K562 (cell line): Measurements from ENCODE around the gene HECW1. TPM values are rescaled to one million over a fixed set of nuclear protein-coding genes. Genes with fewer than 3 reads are reported as not detected.

Experiments used
- ADNP ChIP-seq: fragments of 200-800 bp; sonication (Bioruptor generic); IDR thresholded peaks from 2 replicates; pipeline ENCODE4 v1.6.1; 2016; ENCODE audit warnings: missing genetic modification characterization, missing compliant biosample characterization
- CAMTA2 ChIP-seq: fragments of 250-450 bp; sonication (Bioruptor Pico); conservative IDR thresholded peaks from 2 replicates; pipeline ENCODE4 v1.5.1; 2022
- CHD7 ChIP-seq: fragments of 200-600 bp; sonication (generic); IDR thresholded peaks from one replicate; pipeline ENCODE4 v1.6.1; 2012; ENCODE audit warnings: mild to moderate bottlenecking, low read depth, low read length, inconsistent platforms
- KLF1 ChIP-seq: fragments of 450-650 bp; IDR thresholded peaks from 2 replicates; pipeline ENCODE4 v1.6.1; 2016; ENCODE audit warnings: missing genetic modification characterization, missing compliant biosample characterization
- KLF13 ChIP-seq: fragments of 450-650 bp; IDR thresholded peaks from 2 replicates; pipeline ENCODE4 v1.6.1; 2016; ENCODE audit warnings: missing genetic modification characterization, low read depth, mild to moderate bottlenecking, missing compliant biosample characterization, moderate library complexity, borderline replicate concordance
- MED1 ChIP-seq: sonication (generic); formaldehyde crosslinking; IDR thresholded peaks from 2 replicates; pipeline ENCODE4 v1.8.1; 2023; ENCODE audit warnings: missing genetic modification reagents, borderline replicate concordance
- SMAD2 ChIP-seq: fragments of 150-350 bp; IDR thresholded peaks from 2 replicates; pipeline ENCODE4 v1.6.1; 2014; ENCODE audit warnings: low read depth, mild to moderate bottlenecking, low read length
- ZNF146 ChIP-seq: IDR thresholded peaks from one replicate; pipeline ENCODE4 v1.6.1; 2018; ENCODE audit warnings: missing compliant biosample characterization; ENCODE audit not compliant: unreplicated experiment
- ZNF212 ChIP-seq: fragments of 450-650 bp; formaldehyde crosslinking; IDR thresholded peaks from 2 replicates; pipeline ENCODE4 v1.4.0; 2020; ENCODE audit warnings: mild to moderate bottlenecking
- ZNF311 ChIP-seq: fragments of 250-450 bp; sonication (Bioruptor Pico); IDR thresholded peaks from 2 replicates; pipeline ENCODE4 v1.4.0; 2020; ENCODE audit warnings: mild to moderate bottlenecking, moderate library complexity
- polyA plus RNA-seq, 8 experiments: library from polyadenylated mRNA; depleted of rRNA in 4 of 8; stranded (reverse) in 5 of 8; unstranded in 3 of 8; fragments of >200 nt; fragmentation: Nextera tagmentation in 2 of 8; fragmentation: Illumina TruSeq in 1 of 8; extraction: Ambion mirVana in 2 of 8; extraction: Trizol in 1 of 8; gene quantifications; 2 replicates each; pipeline versions ENCODE4 v1.2.1 to v1.2.3, GENCODE V29; 2011 to 2014; ENCODE audit warnings: inconsistent platforms in 1 of 8, missing spikeins in 1 of 8
- total RNA-seq, 7 experiments: library from RNA; depleted of rRNA in 6 of 7; stranded (reverse); fragments of >200 nt in 6 of 7; fragmentation: Illumina TruSeq in 2 of 7; extraction: Trizol in 2 of 7; gene quantifications; 2 replicates each; pipeline versions ENCODE4 v1.2.1 to v1.2.3, GENCODE V29; 2011 to 2021; ENCODE audit warnings: low replicate concordance in 1 of 7

HECW1 gene
- total and polyA plus RNA-seq, 9 of the 15 experiments (the other 6 are each of a cell fraction or from before 2014, with no cell fraction given) = 0.07 to 0.31 (median 0.13) TPM; not detected in 4

- TF ChIP-seq CHD7 = no peak
- no peak for TF ChIP-seq MED1 (CRISPR knock-in tag)
- TF ChIP-seq KLF13 (tag) = no peak
- TF ChIP-seq ZNF311 (CRISPR knock-in tag) = no peak
- TF ChIP-seq ADNP (tag) = no peak
- TF ChIP-seq ZNF146 (CRISPR knock-in tag) = no peak
- no peak for TF ChIP-seq CAMTA2 (CRISPR knock-in tag)
- TF ChIP-seq SMAD2 = no peak
- TF ChIP-seq ZNF212 (CRISPR knock-in tag) = no peak
- TF ChIP-seq KLF1 (tag) = no peak
Observed at GRCh38 chr7:43148161-43148731, 35.8 kb downstream of the HECW1 start (continued).
